Measurements from ENCODE around the gene SLC38A10.

Gene SLC38A10

GRCh38 chr17:81244358-81245023 lies 50.6 kb downstream of the SLC38A10 start:
- no peak for DNase-seq (ENCODE audit: low read depth in 4 of 4, low spot score in 1 of 4)

GRCh38 chr17:81243333-81243664 lies 51.8 kb downstream of the SLC38A10 start:
- no peak for DNase-seq (ENCODE audit: low read depth in 4 of 4, low spot score in 1 of 4)

GRCh38 chr17:81242421-81243332 lies 52.4 kb downstream of the SLC38A10 start:
- no peak for DNase-seq (ENCODE audit: low read depth in 4 of 4, low spot score in 1 of 4)

- peak in 2 of 4 experiments; percentile 48 to 50 for DNase-seq (ENCODE audit: low read depth in 4 of 4, low spot score in 1 of 4)
Measured at GRCh38 chr17:81241648-81242420, 53.3 kb downstream of the SLC38A10 start.

GRCh38 chr17:81241203-81241602 lies 53.9 kb downstream of the SLC38A10 start:
- no peak for DNase-seq (ENCODE audit: low read depth in 4 of 4, low spot score in 1 of 4)

- no peak for DNase-seq (ENCODE audit: low read depth in 4 of 4, low spot score in 1 of 4)
Measured at GRCh38 chr17:81240761-81241160, 54.3 kb downstream of the SLC38A10 start.

GRCh38 chr17:81239714-81240555 lies 55.2 kb downstream of the SLC38A10 start:
- DNase-seq (ENCODE audit: low read depth in 4 of 4, low spot score in 1 of 4) = peak in 2 of 4 experiments; percentile 37 to 47

- peak; percentile 76 to 92 (median 84) for DNase-seq (ENCODE audit: low read depth in 4 of 4, low spot score in 1 of 4)
Measured at GRCh38 chr17:81238815-81239713, 56.0 kb downstream of the SLC38A10 start, which contains the start of the genes NDUFAF8 and TEPSIN. Gene NDUFAF8 (plus strand): TSS chr17:81239318. CDS start chr17:81239364, 46 bp downstream. Gene TEPSIN (minus strand): TSS chr17:81239055. CDS start chr17:81239033, 22 bp downstream.

- no peak for DNase-seq (ENCODE audit: low read depth in 4 of 4, low spot score in 1 of 4)
Measured at GRCh38 chr17:81238490-81238814, 56.7 kb downstream of the SLC38A10 start.

GRCh38 chr17:81237591-81238489 lies 57.3 kb downstream of the SLC38A10 start:
- no peak for DNase-seq (ENCODE audit: low read depth in 4 of 4, low spot score in 1 of 4)

- DNase-seq (ENCODE audit: low read depth in 4 of 4, low spot score in 1 of 4) = no peak
Measured at GRCh38 chr17:81236784-81237183, 58.3 kb downstream of the SLC38A10 start.

GRCh38 chr17:81235822-81236740 lies 59.0 kb downstream of the SLC38A10 start:
- DNase-seq (ENCODE audit: low read depth in 4 of 4, low spot score in 1 of 4) = no peak

- no peak for DNase-seq (ENCODE audit: low read depth in 4 of 4, low spot score in 1 of 4)
Measured at GRCh38 chr17:81234940-81235821, 59.9 kb downstream of the SLC38A10 start.

- DNase-seq (ENCODE audit: low read depth in 4 of 4, low spot score in 1 of 4) = no peak
Measured at GRCh38 chr17:81234506-81234855, 60.6 kb downstream of the SLC38A10 start.

GRCh38 chr17:81233811-81234505 lies 61.1 kb downstream of the SLC38A10 start:
- DNase-seq (ENCODE audit: low read depth in 4 of 4, low spot score in 1 of 4) = no peak

GRCh38 chr17:81233316-81233715 lies 61.8 kb downstream of the SLC38A10 start:
- no peak for DNase-seq (ENCODE audit: low read depth in 4 of 4, low spot score in 1 of 4)
